ENCODE data around the gene ARHGAP33.
A peak's percentile ranks its signal among the peaks of the same experiment; 100 is the strongest.

Gene ARHGAP33

DNA sequence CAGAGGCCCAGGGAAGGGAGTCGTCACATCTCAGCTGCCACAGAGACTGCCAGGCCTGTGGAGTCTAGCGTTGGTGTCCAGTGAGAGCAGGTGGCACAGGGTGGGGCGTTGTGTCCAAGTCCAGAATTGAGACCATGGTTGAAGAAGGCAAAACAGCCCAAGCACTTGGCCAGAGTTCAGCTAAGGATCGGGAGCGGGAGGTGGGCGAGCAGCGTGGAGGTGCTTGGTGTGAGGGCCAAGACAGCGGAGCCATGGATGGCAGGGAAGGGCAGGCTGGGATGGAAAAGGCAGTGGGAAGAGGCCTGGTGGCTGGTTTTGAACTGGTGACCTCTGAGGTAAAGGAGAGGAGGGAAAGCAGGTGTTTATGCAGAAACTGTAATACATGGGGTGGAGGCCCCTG lies 41.1 kb upstream of the ARHGAP33 start:
- Histone ChIP-seq H3K27ac (ENCODE audit: low read depth, low read length) (no peak overlapping the region), H3K79me1 (ENCODE audit: low read length) (no peaks in the 10 kb centered on the region), H3K36me3 (ENCODE audit: control insufficient read depth, insufficient read depth, low read length) (peaks cover 19% of the 10 kb centered on the region), H3K4me2 (ENCODE audit: low read length) (no peak overlapping the region), H3K79me2 (ENCODE audit: control insufficient read depth, insufficient read depth, low read length) (no peaks in the 10 kb centered on the region), H2BK120ac (ENCODE audit: low read depth, low read length) (no peak overlapping the region), H2AK5ac (ENCODE audit: low read length) (no peak overlapping the region), H3K4me3 (ENCODE audit: low read length) (no peak overlapping the region), H3K18ac (ENCODE audit: low read length) (no peak overlapping the region), H2BK5ac (ENCODE audit: low read length) (no peak overlapping the region), H3K4ac (ENCODE audit: low read depth, low read length) (no peak overlapping the region), H2BK15ac (replicated peaks; ENCODE audit: low read depth) (no peak overlapping the region), H3K23ac (ENCODE audit: low read length) (no peak overlapping the region), H3K27me3 (ENCODE audit: insufficient read depth, low read length, poor library complexity) (no peaks in the 10 kb centered on the region), H3K56ac (ENCODE audit: low read length) (no peak overlapping the region), H3K4me1 (ENCODE audit: control insufficient read depth, low read depth, low read length) (no peaks in the 10 kb centered on the region), H4K8ac (ENCODE audit: low read depth, low read length) (no peak overlapping the region), H4K5ac (ENCODE audit: low read length) (no peak overlapping the region), H3K9ac (ENCODE audit: low read length) (no peak overlapping the region)
- no CpG with 5 or more reads among the region's 8 CpGs for WGBS (ENCODE audit: extremely low coverage, insufficient coverage, low lambda C conversion rate)
- no peak for DNase-seq

DNA sequence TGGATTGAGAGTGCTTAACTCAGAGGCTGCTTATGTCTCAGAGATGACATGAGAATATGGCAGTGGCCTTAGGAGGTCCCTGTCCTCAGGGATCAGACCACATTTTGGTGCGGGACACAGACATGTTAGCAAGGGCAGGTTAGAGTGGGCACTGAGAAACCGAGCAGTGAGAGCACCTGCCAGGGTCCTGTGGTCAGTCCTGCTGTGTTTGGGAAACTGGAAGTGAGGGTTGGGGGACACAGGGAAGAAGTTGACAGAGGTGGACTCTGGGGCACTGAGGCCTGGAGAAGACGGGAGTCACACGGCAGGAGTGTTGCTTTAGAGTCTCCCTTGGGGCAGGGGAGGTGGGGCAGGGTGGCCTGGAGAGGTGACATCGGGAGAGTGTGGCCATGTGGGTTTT lies 40.5 kb upstream of the ARHGAP33 start:
- H3K36me3 ChIP-seq (ENCODE audit: control insufficient read depth, insufficient read depth, low read length): peaks cover 17% of the 10 kb centered on the region
- H3K79me1 ChIP-seq (ENCODE audit: low read length): no peaks in the 10 kb centered on the region
- WGBS (ENCODE audit: extremely low coverage, insufficient coverage, low lambda C conversion rate): no CpG with 5 or more reads among the region's 5 CpGs

DNA sequence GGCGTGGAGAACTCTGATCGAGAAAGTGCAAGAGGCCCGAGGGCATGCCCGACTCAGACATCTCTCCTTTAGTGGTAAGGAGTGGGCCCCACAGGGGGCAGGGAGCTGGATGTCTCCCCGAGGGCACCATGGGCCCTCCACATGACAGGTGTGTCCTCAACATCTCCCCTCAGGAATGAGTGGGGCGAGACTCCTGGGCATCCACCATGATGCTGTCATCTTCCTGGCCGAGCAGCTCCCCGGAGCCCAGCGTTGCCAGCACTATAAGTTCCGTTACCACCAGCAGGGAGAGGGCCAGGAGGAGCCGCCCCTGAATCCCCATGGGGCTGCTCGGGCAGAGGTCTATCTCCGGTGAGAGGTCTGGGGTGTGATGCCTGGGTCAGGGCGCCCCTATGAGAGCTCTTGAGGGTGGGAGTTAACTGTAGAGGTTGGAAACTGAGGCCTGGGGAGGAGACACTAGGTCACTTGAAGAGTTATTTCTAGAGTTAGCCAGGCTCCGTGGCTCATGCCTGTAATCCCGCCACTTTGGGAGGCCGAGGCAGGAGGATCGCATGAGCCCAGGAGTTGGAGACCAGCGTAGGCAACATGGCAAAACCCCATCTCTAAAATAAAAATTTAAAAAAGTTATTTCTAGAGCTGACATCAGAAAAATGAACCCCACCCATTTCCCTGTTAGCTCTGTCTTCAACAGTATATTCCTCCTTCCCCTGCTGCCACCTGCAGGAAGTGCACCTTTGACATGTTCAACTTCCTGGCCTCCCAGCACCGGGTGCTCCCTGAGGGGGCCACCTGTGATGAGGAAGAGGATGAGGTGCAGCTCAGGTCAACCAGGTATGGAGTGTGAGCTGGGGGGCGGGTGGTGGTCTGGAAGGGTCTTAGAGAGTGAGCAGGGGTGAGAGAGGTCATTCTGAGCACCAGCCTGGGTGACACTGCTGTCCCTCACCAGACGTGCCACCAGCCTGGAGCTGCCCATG lies 38.2 kb upstream of the ARHGAP33 start:
- Histone ChIP-seq H3K9ac (ENCODE audit: low read length) (no peak overlapping the region), H3K56ac (ENCODE audit: low read length) (no peak overlapping the region), H3K4me3 (ENCODE audit: low read length) (no peak overlapping the region), H3K18ac (ENCODE audit: low read length) (no peak overlapping the region), H3K4me2 (ENCODE audit: low read length) (no peak overlapping the region), H3K79me2 (ENCODE audit: control insufficient read depth, insufficient read depth, low read length) (no peaks in the 10 kb centered on the region), H4K8ac (ENCODE audit: low read depth, low read length) (no peak overlapping the region), H3K79me1 (ENCODE audit: low read length) (no peaks in the 10 kb centered on the region), H3K27me3 (ENCODE audit: insufficient read depth, low read length, poor library complexity) (no peaks in the 10 kb centered on the region), H2BK120ac (ENCODE audit: low read depth, low read length) (no peak overlapping the region), H3K23ac (ENCODE audit: low read length) (no peak overlapping the region), H2BK5ac (ENCODE audit: low read length) (no peak overlapping the region), H2BK15ac (replicated peaks; ENCODE audit: low read depth) (no peak overlapping the region), H3K27ac (ENCODE audit: low read depth, low read length) (no peak overlapping the region), H3K4me1 (ENCODE audit: control insufficient read depth, low read depth, low read length) (no peaks in the 10 kb centered on the region), H3K36me3 (ENCODE audit: control insufficient read depth, insufficient read depth, low read length) (peaks cover 12% of the 10 kb centered on the region), H2AK5ac (ENCODE audit: low read length) (no peak overlapping the region), H4K5ac (ENCODE audit: low read length) (no peak overlapping the region), H3K4ac (ENCODE audit: low read depth, low read length) (no peak overlapping the region)
- no CpG with 5 or more reads among the region's 22 CpGs for WGBS (ENCODE audit: extremely low coverage, insufficient coverage, low lambda C conversion rate)
- DNase-seq: peak; percentile 18

More for the DNA sequence above, 40.5 kb upstream of the ARHGAP33 start:
- Histone ChIP-seq H4K5ac (ENCODE audit: low read length) (no peak overlapping the region), H3K23ac (ENCODE audit: low read length) (no peak overlapping the region), H3K56ac (ENCODE audit: low read length) (no peak overlapping the region), H3K4ac (ENCODE audit: low read depth, low read length) (no peak overlapping the region), H3K27me3 (ENCODE audit: insufficient read depth, low read length, poor library complexity) (no peaks in the 10 kb centered on the region), H3K79me2 (ENCODE audit: control insufficient read depth, insufficient read depth, low read length) (no peaks in the 10 kb centered on the region), H2BK15ac (replicated peaks; ENCODE audit: low read depth) (no peak overlapping the region), H3K27ac (ENCODE audit: low read depth, low read length) (no peak overlapping the region), H2BK120ac (ENCODE audit: low read depth, low read length) (no peak overlapping the region), H3K18ac (ENCODE audit: low read length) (no peak overlapping the region), H3K4me3 (ENCODE audit: low read length) (no peak overlapping the region), H2BK5ac (ENCODE audit: low read length) (no peak overlapping the region), H2AK5ac (ENCODE audit: low read length) (no peak overlapping the region), H3K9ac (ENCODE audit: low read length) (no peak overlapping the region), H3K4me2 (ENCODE audit: low read length) (no peak overlapping the region), H3K4me1 (ENCODE audit: control insufficient read depth, low read depth, low read length) (no peaks in the 10 kb centered on the region), H4K8ac (ENCODE audit: low read depth, low read length) (no peak overlapping the region)
- no peak for DNase-seq

- Histone ChIP-seq H3K4ac (ENCODE audit: low read depth, low read length) (no peak overlapping the region), H2BK120ac (ENCODE audit: low read depth, low read length) (no peak overlapping the region), H2BK5ac (ENCODE audit: low read length) (no peak overlapping the region), H3K27ac (ENCODE audit: low read depth, low read length) (no peak overlapping the region), H3K23ac (ENCODE audit: low read length) (no peak overlapping the region), H3K4me1 (ENCODE audit: control insufficient read depth, low read depth, low read length) (no peaks in the 10 kb centered on the region), H3K18ac (ENCODE audit: low read length) (no peak overlapping the region), H4K8ac (ENCODE audit: low read depth, low read length) (no peak overlapping the region), H3K36me3 (ENCODE audit: control insufficient read depth, insufficient read depth, low read length) (peaks cover 12% of the 10 kb centered on the region), H3K9ac (ENCODE audit: low read length) (no peak overlapping the region), H3K4me3 (ENCODE audit: low read length) (no peak overlapping the region), H3K79me2 (ENCODE audit: control insufficient read depth, insufficient read depth, low read length) (no peaks in the 10 kb centered on the region), H3K27me3 (ENCODE audit: insufficient read depth, low read length, poor library complexity) (no peaks in the 10 kb centered on the region), H3K79me1 (ENCODE audit: low read length) (no peaks in the 10 kb centered on the region), H3K56ac (ENCODE audit: low read length) (no peak overlapping the region), H4K5ac (ENCODE audit: low read length) (no peak overlapping the region), H2BK15ac (replicated peaks; ENCODE audit: low read depth) (no peak overlapping the region), H2AK5ac (ENCODE audit: low read length) (no peak overlapping the region), H3K4me2 (ENCODE audit: low read length) (no peak overlapping the region)
- WGBS (ENCODE audit: extremely low coverage, insufficient coverage, low lambda C conversion rate): no CpG with 5 or more reads among the region's 37 CpGs
- DNase-seq: no peak
Measured at GRCh38 chr19:35738021-35738886, 37.1 kb upstream of the ARHGAP33 start.

- Histone ChIP-seq H3K9ac (ENCODE audit: low read length) (no peak overlapping the region), H3K4me1 (ENCODE audit: control insufficient read depth, low read depth, low read length) (no peaks in the 10 kb centered on the region), H4K8ac (ENCODE audit: low read depth, low read length) (no peak overlapping the region), H3K79me2 (ENCODE audit: control insufficient read depth, insufficient read depth, low read length) (no peaks in the 10 kb centered on the region), H3K4ac (ENCODE audit: low read depth, low read length) (no peak overlapping the region), H3K4me3 (ENCODE audit: low read length) (no peak overlapping the region), H2BK120ac (ENCODE audit: low read depth, low read length) (no peak overlapping the region), H3K36me3 (ENCODE audit: control insufficient read depth, insufficient read depth, low read length) (peaks cover 11% of the 10 kb centered on the region), H3K27me3 (ENCODE audit: insufficient read depth, low read length, poor library complexity) (no peaks in the 10 kb centered on the region), H3K23ac (ENCODE audit: low read length) (no peak overlapping the region), H4K5ac (ENCODE audit: low read length) (no peak overlapping the region), H2AK5ac (ENCODE audit: low read length) (no peak overlapping the region), H3K4me2 (ENCODE audit: low read length) (no peak overlapping the region), H3K27ac (ENCODE audit: low read depth, low read length) (no peak overlapping the region), H2BK5ac (ENCODE audit: low read length) (no peak overlapping the region), H3K56ac (ENCODE audit: low read length) (no peak overlapping the region), H2BK15ac (replicated peaks; ENCODE audit: low read depth) (no peak overlapping the region), H3K18ac (ENCODE audit: low read length) (no peak overlapping the region), H3K79me1 (ENCODE audit: low read length) (no peaks in the 10 kb centered on the region)
- no CpG with 5 or more reads among the region's 2 CpGs for WGBS (ENCODE audit: extremely low coverage, insufficient coverage, low lambda C conversion rate)
- no peak for DNase-seq
Measured at GRCh38 chr19:35738887-35739229, 36.5 kb upstream of the ARHGAP33 start.
